Panc1 (cell line): ENCODE results near the gene UBA52.

Source experiments
- CTCF ChIP-seq: fragments of 450-650 bp; IDR thresholded peaks from 2 replicates; pipeline ENCODE4 v1.5.1; 2017; ENCODE audit warnings: mild to moderate bottlenecking
- POLR2AphosphoS5 ChIP-seq: IDR thresholded peaks from 2 replicates; pipeline ENCODE4 v1.6.1; 2012; ENCODE audit warnings: mild to moderate bottlenecking, low read depth, low read length, moderate library complexity
- SIN3A ChIP-seq: IDR thresholded peaks from 2 replicates; pipeline ENCODE4 v1.6.1; 2012; ENCODE audit warnings: low read depth, mild to moderate bottlenecking, low read length, moderate library complexity, borderline replicate concordance; ENCODE audit not compliant: insufficient read depth
- TCF7L2 ChIP-seq: IDR thresholded peaks from 2 replicates; pipeline ENCODE4 v1.6.1; 2011; ENCODE audit warnings: mild to moderate bottlenecking, low read depth, low read length, inconsistent platforms
- TF ChIP-seq, protein P1 (sequence below), 2 experiments: IDR thresholded peaks; 2 replicates each; pipeline ENCODE4 v1.6.1; 2011 to 2012; ENCODE audit warnings: low read depth in 2 of 2, control low read depth in 1 of 2, low read length in 1 of 2, mild to moderate bottlenecking in 1 of 2, moderate library complexity in 1 of 2; ENCODE audit not compliant: insufficient read depth in 1 of 2

DNA sequence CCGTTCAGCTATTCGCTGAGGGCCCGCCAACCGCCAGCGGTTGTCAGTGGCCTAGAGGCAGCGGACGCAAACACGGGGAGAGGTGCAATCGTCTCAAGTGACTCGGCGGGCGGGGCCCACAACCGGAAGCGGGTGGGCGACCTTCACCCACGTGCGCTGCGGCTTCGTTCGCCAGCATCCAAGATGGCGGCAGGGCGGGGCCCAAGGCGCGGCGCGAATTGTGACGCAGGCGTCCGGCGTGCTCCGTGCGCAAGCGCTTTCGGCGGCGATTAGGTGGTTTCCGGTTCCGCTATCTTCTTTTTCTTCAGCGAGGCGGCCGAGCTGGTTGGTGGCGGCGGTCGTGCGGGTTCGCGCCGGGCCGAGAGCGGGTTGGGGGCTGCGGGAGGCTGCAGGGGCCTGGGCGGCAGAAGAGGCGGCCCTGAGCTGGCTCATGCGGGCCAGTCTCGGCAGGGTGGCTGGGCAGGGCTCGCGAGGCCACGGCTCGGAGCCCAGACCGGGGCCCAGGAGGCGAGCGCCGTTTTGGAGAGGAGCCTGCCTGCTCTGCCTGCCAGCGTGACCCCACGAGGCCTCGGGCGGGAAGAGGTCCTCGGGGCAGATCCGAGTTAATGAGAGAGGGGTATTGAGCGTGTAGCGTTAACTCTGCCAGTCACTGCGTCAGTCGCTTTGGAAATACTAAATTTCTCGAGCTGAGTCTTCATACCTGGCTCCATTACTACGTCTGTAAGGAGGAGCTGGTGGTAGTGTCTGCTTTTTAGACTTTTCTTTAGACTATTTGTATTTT, at the start of gene UBA52:
- peak; percentile 90 for TF ChIP-seq POLR2AphosphoS5
- no peak for TF ChIP-seq CTCF
- peak; percentile 77; the same call in 1 of the 2 replicates for TF ChIP-seq SIN3A
- no peak for TF ChIP-seq TCF7L2
- TF ChIP-seq, protein P1, sequence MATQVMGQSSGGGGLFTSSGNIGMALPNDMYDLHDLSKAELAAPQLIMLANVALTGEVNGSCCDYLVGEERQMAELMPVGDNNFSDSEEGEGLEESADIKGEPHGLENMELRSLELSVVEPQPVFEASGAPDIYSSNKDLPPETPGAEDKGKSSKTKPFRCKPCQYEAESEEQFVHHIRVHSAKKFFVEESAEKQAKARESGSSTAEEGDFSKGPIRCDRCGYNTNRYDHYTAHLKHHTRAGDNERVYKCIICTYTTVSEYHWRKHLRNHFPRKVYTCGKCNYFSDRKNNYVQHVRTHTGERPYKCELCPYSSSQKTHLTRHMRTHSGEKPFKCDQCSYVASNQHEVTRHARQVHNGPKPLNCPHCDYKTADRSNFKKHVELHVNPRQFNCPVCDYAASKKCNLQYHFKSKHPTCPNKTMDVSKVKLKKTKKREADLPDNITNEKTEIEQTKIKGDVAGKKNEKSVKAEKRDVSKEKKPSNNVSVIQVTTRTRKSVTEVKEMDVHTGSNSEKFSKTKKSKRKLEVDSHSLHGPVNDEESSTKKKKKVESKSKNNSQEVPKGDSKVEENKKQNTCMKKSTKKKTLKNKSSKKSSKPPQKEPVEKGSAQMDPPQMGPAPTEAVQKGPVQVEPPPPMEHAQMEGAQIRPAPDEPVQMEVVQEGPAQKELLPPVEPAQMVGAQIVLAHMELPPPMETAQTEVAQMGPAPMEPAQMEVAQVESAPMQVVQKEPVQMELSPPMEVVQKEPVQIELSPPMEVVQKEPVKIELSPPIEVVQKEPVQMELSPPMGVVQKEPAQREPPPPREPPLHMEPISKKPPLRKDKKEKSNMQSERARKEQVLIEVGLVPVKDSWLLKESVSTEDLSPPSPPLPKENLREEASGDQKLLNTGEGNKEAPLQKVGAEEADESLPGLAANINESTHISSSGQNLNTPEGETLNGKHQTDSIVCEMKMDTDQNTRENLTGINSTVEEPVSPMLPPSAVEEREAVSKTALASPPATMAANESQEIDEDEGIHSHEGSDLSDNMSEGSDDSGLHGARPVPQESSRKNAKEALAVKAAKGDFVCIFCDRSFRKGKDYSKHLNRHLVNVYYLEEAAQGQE (IDR thresholded peaks at IDR 0.05; ENCODE audit: insufficient read depth in 1 of 2, low read depth in 2 of 2, low read length in 1 of 2): no peak
